ENCODE results near the gene DHCR24.

Gene DHCR24

DNA sequence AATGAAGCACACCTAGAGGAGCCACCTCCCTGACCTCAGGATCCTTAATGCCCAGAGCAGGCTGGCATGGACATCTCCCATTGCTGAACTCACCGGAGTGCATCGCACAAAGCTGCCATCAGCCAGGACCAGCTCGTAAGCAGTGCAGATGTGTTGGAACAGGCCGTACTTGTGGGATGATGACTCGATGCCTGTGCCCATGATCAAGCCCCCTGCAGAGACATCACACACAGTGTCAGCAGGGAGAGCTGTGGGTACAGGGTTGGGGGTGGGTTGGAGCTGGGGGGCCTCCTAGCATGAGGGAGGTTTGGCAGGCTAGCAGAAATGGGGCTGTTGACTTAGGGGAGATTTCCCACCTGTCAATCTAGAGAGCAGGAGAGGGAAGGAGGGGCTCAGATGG is 12.0 kb downstream of the DHCR24 start:
- no peak for TF ChIP-seq EZH2 (IDR thresholded peaks at IDR 0.05; ENCODE audit: borderline replicate concordance, low read length)
- TF ChIP-seq, protein P1, sequence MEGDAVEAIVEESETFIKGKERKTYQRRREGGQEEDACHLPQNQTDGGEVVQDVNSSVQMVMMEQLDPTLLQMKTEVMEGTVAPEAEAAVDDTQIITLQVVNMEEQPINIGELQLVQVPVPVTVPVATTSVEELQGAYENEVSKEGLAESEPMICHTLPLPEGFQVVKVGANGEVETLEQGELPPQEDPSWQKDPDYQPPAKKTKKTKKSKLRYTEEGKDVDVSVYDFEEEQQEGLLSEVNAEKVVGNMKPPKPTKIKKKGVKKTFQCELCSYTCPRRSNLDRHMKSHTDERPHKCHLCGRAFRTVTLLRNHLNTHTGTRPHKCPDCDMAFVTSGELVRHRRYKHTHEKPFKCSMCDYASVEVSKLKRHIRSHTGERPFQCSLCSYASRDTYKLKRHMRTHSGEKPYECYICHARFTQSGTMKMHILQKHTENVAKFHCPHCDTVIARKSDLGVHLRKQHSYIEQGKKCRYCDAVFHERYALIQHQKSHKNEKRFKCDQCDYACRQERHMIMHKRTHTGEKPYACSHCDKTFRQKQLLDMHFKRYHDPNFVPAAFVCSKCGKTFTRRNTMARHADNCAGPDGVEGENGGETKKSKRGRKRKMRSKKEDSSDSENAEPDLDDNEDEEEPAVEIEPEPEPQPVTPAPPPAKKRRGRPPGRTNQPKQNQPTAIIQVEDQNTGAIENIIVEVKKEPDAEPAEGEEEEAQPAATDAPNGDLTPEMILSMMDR (IDR thresholded peaks at IDR 0.05; ENCODE audit: low read length) = no peak
- Histone ChIP-seq H4K20me1 (ENCODE audit: insufficient read depth, low read length) (peaks cover 2% of the 10 kb centered on the region; the same call in 1 of the 2 replicates), H3K4me3 (ENCODE audit: low read depth, low read length, poor library complexity, severe bottlenecking) (no peak overlapping the region), H3K36me3 (ENCODE audit: insufficient read depth, low read length) (peaks cover 93% of the 10 kb centered on the region), H3K9ac (ENCODE audit: low read length) (no peak overlapping the region), H3K9me2 (ENCODE audit: low read depth, low read length) (no peaks in the 10 kb centered on the region), H3K27me3 (ENCODE audit: insufficient read depth, low read length) (no peaks in the 10 kb centered on the region), H3K4me1 (ENCODE audit: insufficient read depth, low read length, severe bottlenecking) (no peaks in the 10 kb centered on the region), H3K27ac (ENCODE audit: low read depth, low read length, poor library complexity, severe bottlenecking) (no peak overlapping the region), H2AFZ (ENCODE audit: low read length) (no peak overlapping the region), H3K4me2 (ENCODE audit: low read length) (no peak overlapping the region), H3K9me3 (ENCODE audit: low read length) (no peaks in the 10 kb centered on the region), H3K79me2 (ENCODE audit: insufficient read depth, low read length) (peaks cover 14% of the 10 kb centered on the region), H3F3A (ENCODE audit: insufficient read depth, low read length) (no peaks in the 10 kb centered on the region)

DNA sequence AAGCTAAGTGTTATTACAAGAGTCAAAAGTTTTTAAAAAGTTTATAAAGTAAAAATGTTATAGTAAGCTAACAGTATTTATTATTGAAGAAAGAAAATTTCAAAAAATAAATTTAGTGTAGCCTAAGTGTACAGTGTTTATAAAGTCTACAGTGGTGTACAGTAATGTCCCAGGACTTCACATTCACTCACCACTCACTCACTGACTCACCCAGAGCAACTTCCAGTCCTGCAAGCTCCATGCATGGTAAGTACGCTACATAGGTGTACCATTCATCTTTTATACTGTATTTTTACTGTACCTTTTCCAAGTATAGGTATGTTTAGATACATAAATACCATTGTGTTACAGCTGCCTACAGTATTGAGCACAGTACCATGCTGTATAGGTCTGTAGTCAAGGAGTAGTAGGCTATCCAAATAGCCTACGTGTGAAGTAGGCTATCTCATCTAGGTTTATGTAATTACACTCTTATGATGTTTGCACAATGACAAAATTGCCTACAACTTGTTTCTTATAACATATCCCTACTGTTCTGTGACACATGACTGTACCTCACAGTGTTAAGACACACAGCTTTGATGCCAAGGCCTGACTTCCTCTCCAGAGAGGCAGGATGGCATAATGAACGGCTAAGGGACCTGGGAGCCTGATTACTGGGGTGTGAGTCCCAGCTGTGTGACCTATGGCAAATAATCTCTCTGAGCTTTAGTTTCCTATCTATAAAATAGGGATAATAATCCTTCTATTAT is 12.7 kb downstream of the DHCR24 start:
- Histone ChIP-seq H3K4me1 (ENCODE audit: insufficient read depth, low read length, severe bottlenecking) (no peaks in the 10 kb centered on the region), H3F3A (ENCODE audit: insufficient read depth, low read length) (no peaks in the 10 kb centered on the region), H3K4me2 (ENCODE audit: low read length) (no peak overlapping the region), H3K9ac (ENCODE audit: low read length) (no peak overlapping the region), H3K4me3 (ENCODE audit: low read depth, low read length, poor library complexity, severe bottlenecking) (no peak overlapping the region), H3K27ac (ENCODE audit: low read depth, low read length, poor library complexity, severe bottlenecking) (no peak overlapping the region), H3K36me3 (ENCODE audit: insufficient read depth, low read length) (peaks cover 93% of the 10 kb centered on the region), H3K27me3 (ENCODE audit: insufficient read depth, low read length) (no peaks in the 10 kb centered on the region), H3K79me2 (ENCODE audit: insufficient read depth, low read length) (peaks cover 7% of the 10 kb centered on the region), H2AFZ (ENCODE audit: low read length) (no peak overlapping the region), H3K9me2 (ENCODE audit: low read depth, low read length) (no peaks in the 10 kb centered on the region), H4K20me1 (ENCODE audit: insufficient read depth, low read length) (no peaks in the 10 kb centered on the region), H3K9me3 (ENCODE audit: low read length) (no peaks in the 10 kb centered on the region)
- TF ChIP-seq, protein P1 (IDR thresholded peaks at IDR 0.05; ENCODE audit: low read length) = no peak
- TF ChIP-seq EZH2 (IDR thresholded peaks at IDR 0.05; ENCODE audit: borderline replicate concordance, low read length) = no peak

DNA sequence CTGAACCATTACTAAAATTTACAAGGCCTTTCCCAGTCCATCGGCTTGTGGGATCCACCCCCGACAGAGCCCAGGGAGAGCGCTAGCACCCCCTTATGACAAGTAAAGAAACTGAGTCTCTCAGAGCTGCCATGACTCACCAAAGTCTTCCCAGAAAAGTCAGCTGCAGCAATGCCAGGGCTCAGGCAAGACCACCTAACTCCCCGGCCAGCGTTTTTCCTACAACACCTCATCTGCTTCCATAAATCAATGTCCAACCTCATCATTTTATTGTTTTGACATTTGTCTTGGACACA is 15.0 kb downstream of the DHCR24 start:
- Histone ChIP-seq H3K27ac (ENCODE audit: low read depth, low read length, poor library complexity, severe bottlenecking) (no peak overlapping the region), H3F3A (ENCODE audit: insufficient read depth, low read length) (no peaks in the 10 kb centered on the region), H3K36me3 (ENCODE audit: insufficient read depth, low read length) (peaks cover 96% of the 10 kb centered on the region), H3K27me3 (ENCODE audit: insufficient read depth, low read length) (no peaks in the 10 kb centered on the region), H3K4me1 (ENCODE audit: insufficient read depth, low read length, severe bottlenecking) (no peaks in the 10 kb centered on the region), H3K9me3 (ENCODE audit: low read length) (no peaks in the 10 kb centered on the region), H3K9me2 (ENCODE audit: low read depth, low read length) (no peaks in the 10 kb centered on the region), H4K20me1 (ENCODE audit: insufficient read depth, low read length) (no peaks in the 10 kb centered on the region), H3K4me3 (ENCODE audit: low read depth, low read length, poor library complexity, severe bottlenecking) (no peak overlapping the region), H3K9ac (ENCODE audit: low read length) (no peak overlapping the region), H3K79me2 (ENCODE audit: insufficient read depth, low read length) (no peaks in the 10 kb centered on the region), H2AFZ (ENCODE audit: low read length) (no peak overlapping the region), H3K4me2 (ENCODE audit: low read length) (no peak overlapping the region)
- TF ChIP-seq, protein P1 (IDR thresholded peaks at IDR 0.05; ENCODE audit: low read length) = no peak
- TF ChIP-seq EZH2 (IDR thresholded peaks at IDR 0.05; ENCODE audit: borderline replicate concordance, low read length) = no peak
